ENCODE results near the gene CTNNB1. TPM values are rescaled to one million over a fixed set of nuclear protein-coding genes. Genes with fewer than 3 reads are reported as not detected.

The CTNNB1 gene
- total RNA-seq, 1 experiment from 2014 or later, result 460 TPM

- POLR2A ChIA-PET (ENCODE audit: unreplicated experiment), result no interaction called here
- intact Hi-C loops (cut with micrococcal nuclease), result no loop called here
- H3K9me2 ChIP-seq (replicated peaks; ENCODE audit: low read length), result no peaks in the 10 kb centered on the region
- H3K4me1 ChIP-seq (ENCODE audit: insufficient read depth, low read length), result no peaks in the 10 kb centered on the region
- CTCF ChIA-PET, result no interaction called here
- no peak overlapping the region for H3K9ac ChIP-seq (ENCODE audit: low read length)
- peaks cover 85% of the 10 kb centered on the region for H3K79me2 ChIP-seq (ENCODE audit: low read length)
- no peak overlapping the region for H3K4me3 ChIP-seq (ENCODE audit: low read length)
- H3K27me3 ChIP-seq (ENCODE audit: low read length), result no peaks in the 10 kb centered on the region
- peaks cover 46% of the 10 kb centered on the region for H3K36me3 ChIP-seq (ENCODE audit: low read depth, low read length)
- TF ChIP-seq CTCF (conservative IDR thresholded peaks at IDR 0.05; ENCODE audit: low read depth, low read length), result no peak
- TF ChIP-seq EZH2 (IDR thresholded peaks at IDR 0.05; ENCODE audit: low read length, unreplicated experiment), result no peak
- no peak for TF ChIP-seq EZH2phosphoT487 (IDR thresholded peaks at IDR 0.05; ENCODE audit: borderline replicate concordance, low read length)
- no peaks in the 10 kb centered on the region for H3F3A ChIP-seq (ENCODE audit: low read length, unreplicated experiment)
- ATAC-seq (no peak), DNase-seq (peak; percentile 44)
- H3K4me2 ChIP-seq (ENCODE audit: low read length), result no peak overlapping the region
- H3K27ac ChIP-seq (ENCODE audit: low read length), result no peak overlapping the region
- no peaks in the 10 kb centered on the region for H3K9me3 ChIP-seq (ENCODE audit: low read length)
- BruUV-seq (replicated peaks), result no TSS peak
- H2AFZ ChIP-seq (ENCODE audit: low read length), result no peak overlapping the region
- peaks cover 48% of the 10 kb centered on the region for H4K20me1 ChIP-seq (ENCODE audit: low read length)
Measured at GRCh38 chr3:41224120-41224806, 25.0 kb downstream of the CTNNB1 start.

- H3K27me3 ChIP-seq (ENCODE audit: low read length), result no peaks in the 10 kb centered on the region
- H3K9me2 ChIP-seq (replicated peaks; ENCODE audit: low read length), result no peaks in the 10 kb centered on the region
- no peak overlapping the region for H3K4me3 ChIP-seq (ENCODE audit: low read length)
- H3K79me2 ChIP-seq (ENCODE audit: low read length), result peaks cover 7% of the 10 kb centered on the region; the same call in 1 of the 2 replicates
- DNase-seq (peak; percentile 39), ATAC-seq (peak; percentile 85)
- intact Hi-C loops (cut with micrococcal nuclease), result no loop called here
- no peaks in the 10 kb centered on the region for H3K4me1 ChIP-seq (ENCODE audit: insufficient read depth, low read length)
- peaks cover 28% of the 10 kb centered on the region for H4K20me1 ChIP-seq (ENCODE audit: low read length)
- peaks cover 85% of the 10 kb centered on the region for H3K36me3 ChIP-seq (ENCODE audit: low read depth, low read length)
- no peak overlapping the region for H3K9ac ChIP-seq (ENCODE audit: low read length)
- no TSS peak for BruUV-seq (replicated peaks)
- H2AFZ ChIP-seq (ENCODE audit: low read length), result no peak overlapping the region
- no peaks in the 10 kb centered on the region for H3F3A ChIP-seq (ENCODE audit: low read length, unreplicated experiment)
- ChIA-PET POLR2A (ENCODE audit: unreplicated experiment) (no interaction called here), CTCF (no interaction called here)
- no peak overlapping the region for H3K27ac ChIP-seq (ENCODE audit: low read length)
- no peak overlapping the region for H3K4me2 ChIP-seq (ENCODE audit: low read length)
- no peak for TF ChIP-seq EZH2phosphoT487 (IDR thresholded peaks at IDR 0.05; ENCODE audit: borderline replicate concordance, low read length)
- no peak for TF ChIP-seq EZH2 (IDR thresholded peaks at IDR 0.05; ENCODE audit: low read length, unreplicated experiment)
- TF ChIP-seq CTCF (conservative IDR thresholded peaks at IDR 0.05; ENCODE audit: low read depth, low read length), result no peak
- no peaks in the 10 kb centered on the region for H3K9me3 ChIP-seq (ENCODE audit: low read length)
Measured at GRCh38 chr3:41234823-41235721, 35.8 kb downstream of the CTNNB1 start.
